ENCODE data around the gene SNTA1. TPM values are rescaled to one million over a fixed set of nuclear protein-coding genes. Genes with fewer than 3 reads are reported as not detected.

The SNTA1 gene
- total RNA-seq, 1 experiment from 2014 or later = 14.6 TPM

GRCh38 chr20:33481431-33481941, 37.9 kb upstream of the SNTA1 start:
- Histone ChIP-seq H3K9me3 (ENCODE audit: control insufficient read depth in 1 of 2, insufficient read depth in 1 of 2, low read depth in 1 of 2, low read length in 2 of 2) (no peaks in the 10 kb centered on the region), H2AFZ (ENCODE audit: low read depth, low read length, poor library complexity, severe bottlenecking) (no peak overlapping the region), H3K79me2 (ENCODE audit: insufficient read depth, low read length) (no peaks in the 10 kb centered on the region), H4K20me1 (ENCODE audit: insufficient read depth) (no peaks in the 10 kb centered on the region), H3K4me3 (replicated peaks in 1 of 2; ENCODE audit: low read depth in 1 of 2, low read length in 2 of 2) (no peak overlapping the region), H3K27ac (ENCODE audit: low read depth, low read length) (no peak overlapping the region), H3K27me3 (ENCODE audit: insufficient read depth, low read length) (no peaks in the 10 kb centered on the region), H3K9me2 (ENCODE audit: insufficient read depth) (no peaks in the 10 kb centered on the region), H3K36me3 (ENCODE audit: control insufficient read depth in 1 of 2, insufficient read depth in 2 of 2, low read length in 2 of 2) (no peaks in the 10 kb centered on the region), H3K9ac (ENCODE audit: low read length) (no peak overlapping the region), H3K4me1 (ENCODE audit: control insufficient read depth in 1 of 2, insufficient read depth in 2 of 2, low read length in 2 of 2) (no peaks in the 10 kb centered on the region), H3K4me2 (ENCODE audit: low read length) (no peak overlapping the region)
- ChIA-PET POLR2A (no interaction called here), CTCF (no interaction called here), RAD21 (ENCODE audit: low non-redundant PET in 1 of 2, low total read pairs in 2 of 2, uncharacterized antibody in 2 of 2, unreplicated experiment in 2 of 2) (interaction anchor here in 1 of 2 experiments (0.7 kb wide), 1 partner anchor 829 kb away, joined by 3 read pairs; no protein-coding TSS in a partner anchor)
- intact Hi-C loops (cut with micrococcal nuclease) = no loop called here
- BruUV-seq (replicated peaks) = no TSS peak
- no peak for ATAC-seq
- no peak for TF ChIP-seq EZH2 (IDR thresholded peaks at IDR 0.05)
- no peak for TF ChIP-seq REST (IDR thresholded peaks at IDR 0.05; ENCODE audit: low read depth)
- no peak for TF ChIP-seq ZFX (IDR thresholded peaks at IDR 0.05)
- TF ChIP-seq SP1 (IDR thresholded peaks at IDR 0.05; ENCODE audit: low read depth) = no peak
- TF ChIP-seq ATF3 (IDR thresholded peaks at IDR 0.05) = no peak
- TF ChIP-seq CTCF (IDR thresholded peaks at IDR 0.05 in 2 of 3, conservative IDR thresholded peaks at IDR 0.05 in 1 of 3; ENCODE audit: borderline replicate concordance in 1 of 3, insufficient read depth in 1 of 3, low read depth in 2 of 3, low read length in 2 of 3) = no peak
- TF ChIP-seq ZNF274 (IDR thresholded peaks at IDR 0.05; ENCODE audit: low read depth, low read length) = no peak
- no peak for TF ChIP-seq FOSL1 (IDR thresholded peaks at IDR 0.05; ENCODE audit: low read depth)
- no peak for TF ChIP-seq POLR2A (IDR thresholded peaks at IDR 0.05; ENCODE audit: borderline replicate concordance, extremely low read depth, insufficient read depth, insufficient read length)
- no peak for TF ChIP-seq YY1 (IDR thresholded peaks at IDR 0.05; ENCODE audit: extremely low read depth, insufficient replicate concordance, low read depth, low read length)
- TF ChIP-seq JUND (IDR thresholded peaks at IDR 0.05) = no peak
- DNase-seq (ENCODE audit: low read depth, low spot score) = no peak

All from HCT116 (cell line).